ENCODE results near the gene PROX2.

PROX2 gene

DNA sequence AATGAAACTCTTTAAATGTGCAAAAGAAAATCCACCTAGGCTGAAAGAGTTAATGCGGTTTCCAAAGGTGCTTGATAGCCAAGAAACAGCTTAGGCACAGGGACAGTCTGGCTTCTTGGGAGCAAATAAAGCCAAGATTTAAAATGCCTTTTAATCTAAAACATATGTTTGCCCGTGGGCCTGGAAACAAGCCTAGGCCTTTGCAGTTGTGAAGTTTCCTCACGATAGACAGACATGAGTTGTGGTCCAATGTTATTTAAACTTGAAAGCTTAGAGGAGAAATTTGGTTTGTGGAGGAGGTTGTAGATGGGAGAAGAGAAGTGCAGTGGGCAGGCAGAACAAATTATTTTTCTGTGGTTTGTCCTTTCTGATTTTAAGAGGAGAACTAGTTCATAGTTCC is 29.8 kb downstream of the PROX2 start:
- Histone ChIP-seq H3K4me3 (ENCODE audit: low read depth, low read length) (no peak overlapping the region), H3K27ac (no peak overlapping the region), H3K27me3 (replicated peaks) (no peaks in the 10 kb centered on the region), H3K36me3 (replicated peaks) (no peaks in the 10 kb centered on the region)
- in situ Hi-C loops (cut with HindIII; ENCODE audit: low pct_ligation_motif_present, low sequenced_read_pairs): no loop called here
- TF ChIP-seq, protein P1, sequence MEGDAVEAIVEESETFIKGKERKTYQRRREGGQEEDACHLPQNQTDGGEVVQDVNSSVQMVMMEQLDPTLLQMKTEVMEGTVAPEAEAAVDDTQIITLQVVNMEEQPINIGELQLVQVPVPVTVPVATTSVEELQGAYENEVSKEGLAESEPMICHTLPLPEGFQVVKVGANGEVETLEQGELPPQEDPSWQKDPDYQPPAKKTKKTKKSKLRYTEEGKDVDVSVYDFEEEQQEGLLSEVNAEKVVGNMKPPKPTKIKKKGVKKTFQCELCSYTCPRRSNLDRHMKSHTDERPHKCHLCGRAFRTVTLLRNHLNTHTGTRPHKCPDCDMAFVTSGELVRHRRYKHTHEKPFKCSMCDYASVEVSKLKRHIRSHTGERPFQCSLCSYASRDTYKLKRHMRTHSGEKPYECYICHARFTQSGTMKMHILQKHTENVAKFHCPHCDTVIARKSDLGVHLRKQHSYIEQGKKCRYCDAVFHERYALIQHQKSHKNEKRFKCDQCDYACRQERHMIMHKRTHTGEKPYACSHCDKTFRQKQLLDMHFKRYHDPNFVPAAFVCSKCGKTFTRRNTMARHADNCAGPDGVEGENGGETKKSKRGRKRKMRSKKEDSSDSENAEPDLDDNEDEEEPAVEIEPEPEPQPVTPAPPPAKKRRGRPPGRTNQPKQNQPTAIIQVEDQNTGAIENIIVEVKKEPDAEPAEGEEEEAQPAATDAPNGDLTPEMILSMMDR (IDR thresholded peaks at IDR 0.05; ENCODE audit: low read depth, low read length, missing control alignments): no peak
- no peak for DNase-seq

DNA sequence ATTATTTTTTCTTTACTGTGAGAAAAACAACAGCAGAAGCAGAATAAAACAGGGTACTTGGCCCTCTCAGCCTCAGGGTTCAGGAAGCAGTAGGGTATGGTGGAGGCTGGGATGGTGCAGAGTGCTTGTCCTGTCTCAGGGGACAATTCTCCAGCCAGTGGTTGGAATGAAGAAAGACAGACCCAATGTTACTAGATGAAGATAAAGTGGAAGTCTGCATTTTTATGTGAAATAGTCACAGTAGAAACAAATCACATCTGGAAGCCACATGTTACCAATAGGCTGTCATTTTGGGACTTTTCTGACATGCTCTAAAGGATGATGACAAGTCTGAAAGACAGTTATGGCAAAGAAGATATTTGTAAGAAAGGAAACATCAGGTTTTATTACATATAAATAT is 32.3 kb downstream of the PROX2 start:
- Histone ChIP-seq H3K27me3 (replicated peaks) (no peaks in the 10 kb centered on the region), H3K27ac (no peak overlapping the region), H3K36me3 (replicated peaks) (peaks cover 2% of the 10 kb centered on the region), H3K4me3 (ENCODE audit: low read depth, low read length) (no peak overlapping the region)
- TF ChIP-seq, protein P1 (IDR thresholded peaks at IDR 0.05; ENCODE audit: low read depth, low read length, missing control alignments): peak; percentile 30
- in situ Hi-C loops (cut with HindIII; ENCODE audit: low pct_ligation_motif_present, low sequenced_read_pairs): no loop called here
- peak; percentile 39 for DNase-seq

DNA sequence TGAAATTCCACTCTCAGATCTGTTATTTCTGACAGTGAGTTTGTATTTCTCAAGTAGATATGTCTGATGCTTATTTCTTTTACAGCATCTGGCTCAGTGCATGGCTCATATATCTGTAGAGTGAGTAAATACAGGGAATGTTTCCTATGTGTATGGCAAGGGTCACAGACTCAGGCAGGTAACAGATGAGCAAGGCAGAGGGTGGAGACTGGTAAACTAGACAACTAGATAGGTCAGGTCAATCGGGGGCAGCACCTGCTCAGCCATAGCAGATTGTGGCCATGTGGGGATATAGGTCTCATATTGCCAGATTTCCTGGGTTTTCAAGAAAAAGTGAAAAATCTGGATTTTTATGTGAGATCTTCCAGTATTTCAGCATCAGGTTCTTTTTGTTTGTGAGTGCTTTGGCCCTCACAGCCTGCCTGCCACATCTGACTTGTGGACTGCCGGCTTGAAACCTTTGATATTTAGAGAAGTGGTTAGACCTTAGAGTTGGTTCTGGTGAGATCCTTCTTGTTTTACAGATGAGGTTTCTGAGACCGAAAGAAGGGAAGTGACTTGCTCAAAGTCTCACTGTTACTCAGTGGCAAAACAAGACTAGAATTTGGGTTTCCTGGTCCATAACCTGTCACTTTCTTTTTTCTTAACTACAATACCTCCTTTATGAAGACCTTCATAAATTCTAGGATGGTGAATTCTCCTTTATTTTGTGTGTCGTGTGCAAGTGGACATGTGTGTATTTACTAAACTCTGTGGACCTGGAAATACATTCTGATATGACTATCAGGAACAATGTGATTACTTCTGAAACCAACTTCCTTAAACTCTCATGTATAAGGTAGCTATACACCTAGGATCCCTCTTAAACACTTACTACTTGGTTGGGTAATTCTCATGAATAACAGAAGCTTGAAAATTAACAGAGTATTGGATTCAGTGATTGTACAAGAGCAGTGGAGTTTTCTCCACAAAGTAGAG is 34.4 kb downstream of the PROX2 start:
- no peak for DNase-seq
- peaks cover 2% of the 10 kb centered on the region for H3K36me3 ChIP-seq (replicated peaks)
- H3K4me3 ChIP-seq (ENCODE audit: low read depth, low read length): no peak overlapping the region
- no peaks in the 10 kb centered on the region for H3K27me3 ChIP-seq (replicated peaks)
- in situ Hi-C loops (cut with HindIII; ENCODE audit: low pct_ligation_motif_present, low sequenced_read_pairs): no loop called here
- TF ChIP-seq, protein P1 (IDR thresholded peaks at IDR 0.05; ENCODE audit: low read depth, low read length, missing control alignments): no peak
- H3K27ac ChIP-seq: no peak overlapping the region

DNA sequence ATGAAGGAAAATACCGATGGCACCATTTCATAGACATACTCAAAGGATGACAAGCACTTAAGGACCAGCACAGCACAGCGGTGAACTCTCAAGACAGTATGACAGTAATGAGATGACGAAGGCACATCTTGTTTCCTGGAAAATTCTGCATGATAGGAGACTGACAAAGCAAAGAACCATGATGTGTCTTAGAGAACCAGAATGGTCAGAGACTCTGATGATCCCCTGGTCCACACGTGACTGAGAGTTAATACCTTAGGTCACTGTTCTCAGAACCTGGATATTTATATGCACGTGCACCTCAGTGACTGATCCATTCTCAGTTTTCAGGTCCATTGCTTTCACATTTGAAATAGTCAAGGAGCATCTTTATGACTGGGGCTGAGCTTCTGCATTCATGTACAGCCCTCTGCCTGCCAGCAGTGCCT is 35.3 kb downstream of the PROX2 start:
- H3K36me3 ChIP-seq (replicated peaks): peaks cover 2% of the 10 kb centered on the region
- no peaks in the 10 kb centered on the region for H3K27me3 ChIP-seq (replicated peaks)
- no peak overlapping the region for H3K27ac ChIP-seq
- no peak for DNase-seq
- TF ChIP-seq, protein P1 (IDR thresholded peaks at IDR 0.05; ENCODE audit: low read depth, low read length, missing control alignments): no peak
- in situ Hi-C loops (cut with HindIII; ENCODE audit: low pct_ligation_motif_present, low sequenced_read_pairs): no loop called here
- no peak overlapping the region for H3K4me3 ChIP-seq (ENCODE audit: low read depth, low read length)

DNA sequence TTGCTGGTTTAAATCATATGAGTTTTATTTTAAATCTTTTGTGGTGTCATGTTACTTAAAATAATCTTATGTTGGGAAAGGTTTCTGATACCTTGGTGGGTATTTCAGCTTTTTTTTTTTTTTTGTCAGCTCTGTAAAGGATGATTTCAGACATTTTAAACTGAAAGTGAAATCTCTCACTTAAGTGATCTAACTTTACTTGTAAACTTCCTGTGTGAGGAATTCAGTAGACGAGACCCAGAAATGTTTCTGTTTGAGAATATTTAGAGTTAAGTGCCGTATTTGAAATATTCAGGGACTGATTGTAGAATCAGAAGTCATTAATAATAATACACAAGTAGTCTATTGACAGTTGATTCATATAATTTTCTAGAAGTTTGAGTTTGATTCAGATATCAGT is 37.8 kb downstream of the PROX2 start:
- Histone ChIP-seq H3K27ac (no peak overlapping the region), H3K27me3 (replicated peaks) (no peaks in the 10 kb centered on the region), H3K4me3 (ENCODE audit: low read depth, low read length) (no peak overlapping the region), H3K36me3 (replicated peaks) (peaks cover 2% of the 10 kb centered on the region)
- TF ChIP-seq, protein P1 (IDR thresholded peaks at IDR 0.05; ENCODE audit: low read depth, low read length, missing control alignments): no peak
- in situ Hi-C loops (cut with HindIII; ENCODE audit: low pct_ligation_motif_present, low sequenced_read_pairs): no loop called here
- DNase-seq: no peak
